ENCODE data around the gene DOCK4. TPM values are rescaled to one million over a fixed set of nuclear protein-coding genes. Genes with fewer than 3 reads are reported as not detected.

DOCK4 gene
- total and polyA plus RNA-seq, 4 donors: 7.2 to 48.9 (median 12.8) TPM

- Histone ChIP-seq H3K36me3 (ENCODE audit: control insufficient read depth in 4 of 4, insufficient read depth in 3 of 4, low read depth in 1 of 4, low read length in 3 of 4) (no peaks in the 10 kb centered on the region), H3K9me3 (ENCODE audit: control insufficient read depth in 4 of 4, low read length in 3 of 4) (no peaks in the 10 kb centered on the region), H3K9ac (ENCODE audit: low read depth in 1 of 2, low read length in 2 of 2) (peak overlapping the region in 1 of 2 donors; percentile 43), H3K4me3 (ENCODE audit: low read depth in 1 of 3, low read length in 3 of 3) (peak overlapping the region in 1 of 3 donors; percentile 36), H3K4me1 (ENCODE audit: control insufficient read depth in 4 of 4, insufficient read depth in 4 of 4, low read length in 3 of 4) (peaks cover 10 to 23% (median 14%) of the 10 kb centered on the region in 4 donors), H3K27ac (ENCODE audit: low read depth in 1 of 2, low read length in 2 of 2) (peak overlapping the region; percentile 58 to 62), H3K27me3 (ENCODE audit: control insufficient read depth in 4 of 4, insufficient read depth in 4 of 4, low read length in 3 of 4) (no peaks in the 10 kb centered on the region)
- peak; percentile 63 to 73 for TF ChIP-seq RAD21 (IDR thresholded peaks at IDR 0.05)
- TF ChIP-seq, protein P1, sequence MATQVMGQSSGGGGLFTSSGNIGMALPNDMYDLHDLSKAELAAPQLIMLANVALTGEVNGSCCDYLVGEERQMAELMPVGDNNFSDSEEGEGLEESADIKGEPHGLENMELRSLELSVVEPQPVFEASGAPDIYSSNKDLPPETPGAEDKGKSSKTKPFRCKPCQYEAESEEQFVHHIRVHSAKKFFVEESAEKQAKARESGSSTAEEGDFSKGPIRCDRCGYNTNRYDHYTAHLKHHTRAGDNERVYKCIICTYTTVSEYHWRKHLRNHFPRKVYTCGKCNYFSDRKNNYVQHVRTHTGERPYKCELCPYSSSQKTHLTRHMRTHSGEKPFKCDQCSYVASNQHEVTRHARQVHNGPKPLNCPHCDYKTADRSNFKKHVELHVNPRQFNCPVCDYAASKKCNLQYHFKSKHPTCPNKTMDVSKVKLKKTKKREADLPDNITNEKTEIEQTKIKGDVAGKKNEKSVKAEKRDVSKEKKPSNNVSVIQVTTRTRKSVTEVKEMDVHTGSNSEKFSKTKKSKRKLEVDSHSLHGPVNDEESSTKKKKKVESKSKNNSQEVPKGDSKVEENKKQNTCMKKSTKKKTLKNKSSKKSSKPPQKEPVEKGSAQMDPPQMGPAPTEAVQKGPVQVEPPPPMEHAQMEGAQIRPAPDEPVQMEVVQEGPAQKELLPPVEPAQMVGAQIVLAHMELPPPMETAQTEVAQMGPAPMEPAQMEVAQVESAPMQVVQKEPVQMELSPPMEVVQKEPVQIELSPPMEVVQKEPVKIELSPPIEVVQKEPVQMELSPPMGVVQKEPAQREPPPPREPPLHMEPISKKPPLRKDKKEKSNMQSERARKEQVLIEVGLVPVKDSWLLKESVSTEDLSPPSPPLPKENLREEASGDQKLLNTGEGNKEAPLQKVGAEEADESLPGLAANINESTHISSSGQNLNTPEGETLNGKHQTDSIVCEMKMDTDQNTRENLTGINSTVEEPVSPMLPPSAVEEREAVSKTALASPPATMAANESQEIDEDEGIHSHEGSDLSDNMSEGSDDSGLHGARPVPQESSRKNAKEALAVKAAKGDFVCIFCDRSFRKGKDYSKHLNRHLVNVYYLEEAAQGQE (IDR thresholded peaks at IDR 0.05): peak; percentile 73
- peak; percentile 17 for TF ChIP-seq FOXA1 (IDR thresholded peaks at IDR 0.05)
- peak in 1 of 2 donors; percentile 62 for TF ChIP-seq GABPA (IDR thresholded peaks at IDR 0.05 in 1 of 2, conservative IDR thresholded peaks at IDR 0.05 in 1 of 2)
- TF ChIP-seq, protein P2, sequence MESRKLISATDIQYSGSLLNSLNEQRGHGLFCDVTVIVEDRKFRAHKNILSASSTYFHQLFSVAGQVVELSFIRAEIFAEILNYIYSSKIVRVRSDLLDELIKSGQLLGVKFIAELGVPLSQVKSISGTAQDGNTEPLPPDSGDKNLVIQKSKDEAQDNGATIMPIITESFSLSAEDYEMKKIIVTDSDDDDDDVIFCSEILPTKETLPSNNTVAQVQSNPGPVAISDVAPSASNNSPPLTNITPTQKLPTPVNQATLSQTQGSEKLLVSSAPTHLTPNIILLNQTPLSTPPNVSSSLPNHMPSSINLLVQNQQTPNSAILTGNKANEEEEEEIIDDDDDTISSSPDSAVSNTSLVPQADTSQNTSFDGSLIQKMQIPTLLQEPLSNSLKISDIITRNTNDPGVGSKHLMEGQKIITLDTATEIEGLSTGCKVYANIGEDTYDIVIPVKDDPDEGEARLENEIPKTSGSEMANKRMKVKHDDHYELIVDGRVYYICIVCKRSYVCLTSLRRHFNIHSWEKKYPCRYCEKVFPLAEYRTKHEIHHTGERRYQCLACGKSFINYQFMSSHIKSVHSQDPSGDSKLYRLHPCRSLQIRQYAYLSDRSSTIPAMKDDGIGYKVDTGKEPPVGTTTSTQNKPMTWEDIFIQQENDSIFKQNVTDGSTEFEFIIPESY (IDR thresholded peaks at IDR 0.05): peak; percentile 62
- TF ChIP-seq NR2F2 (IDR thresholded peaks at IDR 0.05): peak; percentile 88
- peak; percentile 82 to 89 for TF ChIP-seq HNF4A (conservative IDR thresholded peaks at IDR 0.05)
- no peak for TF ChIP-seq TAF1 (conservative IDR thresholded peaks at IDR 0.05)
- peak; percentile 36 for TF ChIP-seq FOXA2 (IDR thresholded peaks at IDR 0.05)
- peak; percentile 83 for TF ChIP-seq SP1 (IDR thresholded peaks at IDR 0.05)
- TF ChIP-seq, protein P3, sequence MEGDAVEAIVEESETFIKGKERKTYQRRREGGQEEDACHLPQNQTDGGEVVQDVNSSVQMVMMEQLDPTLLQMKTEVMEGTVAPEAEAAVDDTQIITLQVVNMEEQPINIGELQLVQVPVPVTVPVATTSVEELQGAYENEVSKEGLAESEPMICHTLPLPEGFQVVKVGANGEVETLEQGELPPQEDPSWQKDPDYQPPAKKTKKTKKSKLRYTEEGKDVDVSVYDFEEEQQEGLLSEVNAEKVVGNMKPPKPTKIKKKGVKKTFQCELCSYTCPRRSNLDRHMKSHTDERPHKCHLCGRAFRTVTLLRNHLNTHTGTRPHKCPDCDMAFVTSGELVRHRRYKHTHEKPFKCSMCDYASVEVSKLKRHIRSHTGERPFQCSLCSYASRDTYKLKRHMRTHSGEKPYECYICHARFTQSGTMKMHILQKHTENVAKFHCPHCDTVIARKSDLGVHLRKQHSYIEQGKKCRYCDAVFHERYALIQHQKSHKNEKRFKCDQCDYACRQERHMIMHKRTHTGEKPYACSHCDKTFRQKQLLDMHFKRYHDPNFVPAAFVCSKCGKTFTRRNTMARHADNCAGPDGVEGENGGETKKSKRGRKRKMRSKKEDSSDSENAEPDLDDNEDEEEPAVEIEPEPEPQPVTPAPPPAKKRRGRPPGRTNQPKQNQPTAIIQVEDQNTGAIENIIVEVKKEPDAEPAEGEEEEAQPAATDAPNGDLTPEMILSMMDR (IDR thresholded peaks at IDR 0.05; ENCODE audit: low read depth, low read length, missing input control): no peak
- TF ChIP-seq JUND (IDR thresholded peaks at IDR 0.05): peak; percentile 39 to 73
- peak; percentile 97 for TF ChIP-seq RXRA (IDR thresholded peaks at IDR 0.05)
- TF ChIP-seq, protein P4, sequence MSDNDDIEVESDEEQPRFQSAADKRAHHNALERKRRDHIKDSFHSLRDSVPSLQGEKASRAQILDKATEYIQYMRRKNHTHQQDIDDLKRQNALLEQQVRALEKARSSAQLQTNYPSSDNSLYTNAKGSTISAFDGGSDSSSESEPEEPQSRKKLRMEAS (IDR thresholded peaks at IDR 0.05): peak; percentile 97
- peak; percentile 57 for TF ChIP-seq HNF4G (IDR thresholded peaks at IDR 0.05)
- TF ChIP-seq EGR1 (IDR thresholded peaks at IDR 0.05; ENCODE audit: low read depth in 2 of 2): peak; percentile 19 to 73
- TF ChIP-seq, protein P5, sequence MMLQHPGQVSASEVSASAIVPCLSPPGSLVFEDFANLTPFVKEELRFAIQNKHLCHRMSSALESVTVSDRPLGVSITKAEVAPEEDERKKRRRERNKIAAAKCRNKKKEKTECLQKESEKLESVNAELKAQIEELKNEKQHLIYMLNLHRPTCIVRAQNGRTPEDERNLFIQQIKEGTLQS (IDR thresholded peaks at IDR 0.05): peak; percentile 14
- peak; percentile 76 for TF ChIP-seq YY1 (IDR thresholded peaks at IDR 0.05)
- WGBS: 21% methylated on average over 5 of the region's 5 CpGs
- peak; percentile 33 for DNase-seq (ENCODE audit: low spot score)
These were observed 76.4 kb downstream of the DOCK4 start for GRCh38 chr7:112129655-112130323.

All from liver (tissue), 9 donors.